Hippocampal formation (tissue), 2 donors: Measurements from ENCODE around the gene C12orf76.
A peak's percentile ranks its signal among the peaks of the same experiment; 100 is the strongest.
"Not testable (repeated sequence)": the region's sequence is repeated elsewhere in the genome, so short reads cannot be mapped to it uniquely, and the experiment has no call there.

Experiments
- DNase-seq, 2 donors: peaks; one replicate each; lab custom pipeline; 2025; lab: John Stamatoyannopoulos, UW

Gene C12orf76

GRCh38 chr12:110023059-110023980 is 25.0 kb downstream of the C12orf76 start:
- DNase-seq, result no peak

- no peak for DNase-seq
Measured at GRCh38 chr12:110020956-110021355, 27.4 kb downstream of the C12orf76 start.

GRCh38 chr12:110015132-110015531 is 33.2 kb downstream of the C12orf76 start:
- no peak for DNase-seq

- no peak for DNase-seq
Measured at GRCh38 chr12:110012659-110013058, 35.7 kb downstream of the C12orf76 start.

- DNase-seq, result no peak
Measured at GRCh38 chr12:110012137-110012536, 36.2 kb downstream of the C12orf76 start.

- no peak for DNase-seq
Measured at GRCh38 chr12:110010853-110011723, 37.2 kb downstream of the C12orf76 start.

GRCh38 chr12:110008681-110009398 is 39.5 kb downstream of the C12orf76 start:
- not testable (repeated sequence) for DNase-seq

- no peak for DNase-seq
Measured at GRCh38 chr12:110007881-110008280, 40.4 kb downstream of the C12orf76 start.

- no peak for DNase-seq
Measured at GRCh38 chr12:110006115-110006514, 42.2 kb downstream of the C12orf76 start.

GRCh38 chr12:110005319-110005973 is 42.9 kb downstream of the C12orf76 start:
- DNase-seq, result no peak

GRCh38 chr12:110004598-110004997 is 43.7 kb downstream of the C12orf76 start:
- no peak for DNase-seq

GRCh38 chr12:110002676-110003515 is 45.4 kb downstream of the C12orf76 start:
- DNase-seq, result no peak

GRCh38 chr12:110001596-110001995 is 46.7 kb downstream of the C12orf76 start:
- no peak for DNase-seq

GRCh38 chr12:109999983-110000505 is 48.3 kb downstream of the C12orf76 start:
- no peak for DNase-seq

- no peak for DNase-seq
Measured at GRCh38 chr12:109999649-109999971, 48.7 kb downstream of the C12orf76 start.

- peak; percentile 89 to 92 for DNase-seq
Measured at GRCh38 chr12:109998904-109999648, 49.2 kb downstream of the C12orf76 start, which contains the start of gene ANKRD13A. Gene ANKRD13A (plus strand): TSS chr12:109999430. CDS start chr12:109999689, 259 bp downstream.

GRCh38 chr12:109998241-109998903 is 50.0 kb downstream of the C12orf76 start:
- no peak for DNase-seq

GRCh38 chr12:109997393-109997792 is 50.9 kb downstream of the C12orf76 start:
- no peak for DNase-seq

GRCh38 chr12:109996483-109996853 is 51.9 kb downstream of the C12orf76 start:
- DNase-seq, result no peak
